GM12892 (cell line): ENCODE results near the gene MOB3B.

Experiments used
- POLR2A ChIP-seq: IDR thresholded peaks from 2 replicates; pipeline ENCODE4 v1.6.1; 2011; ENCODE audit warnings: low read depth, low read length, control low read depth
- POLR2AphosphoS5 ChIP-seq: IDR thresholded peaks from 2 replicates; pipeline ENCODE4 v1.6.1; 2011; ENCODE audit warnings: low read depth, low read length, control low read depth
- TAF1 ChIP-seq: IDR thresholded peaks from 2 replicates; pipeline ENCODE4 v1.6.1; 2011; ENCODE audit warnings: low read depth, mild to moderate bottlenecking, control low read depth, low read length, borderline replicate concordance

DNA sequence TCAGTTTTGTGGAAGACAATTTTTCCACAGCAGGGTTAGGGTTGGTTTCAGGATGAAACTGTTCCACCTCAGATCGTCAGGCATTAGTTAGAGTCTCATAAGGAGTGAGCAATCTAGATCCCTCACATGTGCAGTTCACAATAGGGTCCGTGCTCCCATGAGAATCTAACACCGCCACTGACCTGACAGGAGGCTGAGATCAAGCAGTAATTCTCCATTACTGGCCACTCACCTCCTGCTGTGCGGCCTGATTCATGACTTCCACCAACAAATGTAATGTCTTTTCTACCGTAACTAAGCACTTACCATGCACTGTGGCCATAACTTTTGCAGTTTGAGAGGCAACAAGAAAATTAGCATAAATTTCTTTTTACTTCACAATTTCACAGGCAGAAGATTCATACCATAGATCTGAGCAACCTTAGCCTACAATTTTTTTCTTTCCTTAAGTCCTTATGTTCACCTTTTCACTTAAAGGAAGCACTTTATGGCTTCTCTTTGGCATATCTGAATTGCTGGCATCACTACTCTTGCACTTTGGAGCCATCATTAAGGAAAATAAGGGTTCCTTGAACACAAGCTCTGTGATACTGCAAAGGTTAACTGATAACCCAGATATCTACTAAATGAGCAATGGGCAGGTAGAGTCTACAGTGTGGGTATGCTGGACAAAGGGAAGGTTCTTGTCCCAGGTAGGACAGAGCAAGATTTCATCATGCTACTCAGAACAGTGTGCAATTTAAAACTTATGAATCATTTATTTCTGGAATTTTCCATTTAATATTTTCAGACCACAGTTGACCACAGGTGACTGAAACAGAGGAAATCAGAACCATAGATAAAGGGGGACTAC is 88.5 kb downstream of the MOB3B start:
- TF ChIP-seq TAF1 (no peak), POLR2AphosphoS5 (no peak), POLR2A (no peak)
